Measurements from ENCODE around the gene GJD2. TPM values are rescaled to one million over a fixed set of nuclear protein-coding genes. Genes with fewer than 3 reads are reported as not detected.

Gene GJD2
- polyA plus RNA-seq, 3 donors: not detected

DNA sequence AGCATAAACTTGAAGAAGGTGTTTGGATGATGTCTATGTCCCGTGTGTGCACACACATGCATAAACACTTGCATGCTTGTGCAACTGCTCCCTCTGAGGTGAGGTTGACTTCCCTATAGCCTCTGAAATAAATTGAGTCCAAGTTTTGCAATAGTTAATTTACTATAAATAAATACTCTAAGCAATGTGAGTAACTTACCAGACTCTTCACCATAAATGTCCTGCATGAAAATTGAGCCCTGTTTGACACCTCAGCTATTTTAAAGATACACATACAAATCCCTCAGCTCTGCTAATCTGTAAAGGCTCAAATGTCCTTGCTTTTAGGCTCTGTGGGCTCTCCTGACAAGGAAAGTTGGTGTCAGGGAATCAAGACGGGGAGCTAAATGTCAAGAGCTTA lies 37.1 kb downstream of the GJD2 start:
- Histone ChIP-seq H4K20me1 (ENCODE audit: insufficient read depth, low read length) (no peaks in the 10 kb centered on the region), H3K4me1 (ENCODE audit: control insufficient read depth in 1 of 2, insufficient read depth in 2 of 2, low read length in 2 of 2) (no peaks in the 10 kb centered on the region), H3K36me3 (replicated peaks in 1 of 2; ENCODE audit: control insufficient read depth in 1 of 2, insufficient read depth in 2 of 2, low read length in 2 of 2) (no peaks in the 10 kb centered on the region), H2AFZ (ENCODE audit: insufficient read depth, low read depth, low read length, poor library complexity, severe bottlenecking) (no peak overlapping the region), H3K9me3 (replicated peaks in 1 of 2; ENCODE audit: control insufficient read depth in 1 of 2, insufficient read depth in 1 of 2, low read length in 2 of 2) (no peaks in the 10 kb centered on the region), H3K27me3 (ENCODE audit: control insufficient read depth in 2 of 2, insufficient read depth in 2 of 2, low read length in 2 of 2) (peaks cover 11 to 40% of the 10 kb centered on the region in 2 donors), H3K79me2 (ENCODE audit: insufficient read depth, low read length) (no peaks in the 10 kb centered on the region), H3K27ac (ENCODE audit: low read depth in 1 of 2, low read length in 2 of 2) (no peak overlapping the region), H3K9ac (ENCODE audit: insufficient read depth, low read length, poor library complexity, severe bottlenecking) (no peak overlapping the region), H3K4me3 (replicated peaks in 1 of 3; ENCODE audit: low read depth in 2 of 3, low read length in 3 of 3) (no peak overlapping the region), H3K4me2 (replicated peaks; ENCODE audit: extremely low read depth, low read length, poor library complexity, severe bottlenecking) (no peak overlapping the region)
- no peak for DNase-seq
- H3K36me3 Mint-ChIP-seq: no peaks in the 10 kb centered on the region
- no CpG with 5 or more reads among the region's 2 CpGs for WGBS (ENCODE audit: insufficient coverage)
- H3K4me3 Mint-ChIP-seq: no peak overlapping the region
- peaks cover 0 to 2% (median 0%) of the 10 kb centered on the region in 7 donors for H3K9me3 Mint-ChIP-seq
- TF ChIP-seq, protein P1, sequence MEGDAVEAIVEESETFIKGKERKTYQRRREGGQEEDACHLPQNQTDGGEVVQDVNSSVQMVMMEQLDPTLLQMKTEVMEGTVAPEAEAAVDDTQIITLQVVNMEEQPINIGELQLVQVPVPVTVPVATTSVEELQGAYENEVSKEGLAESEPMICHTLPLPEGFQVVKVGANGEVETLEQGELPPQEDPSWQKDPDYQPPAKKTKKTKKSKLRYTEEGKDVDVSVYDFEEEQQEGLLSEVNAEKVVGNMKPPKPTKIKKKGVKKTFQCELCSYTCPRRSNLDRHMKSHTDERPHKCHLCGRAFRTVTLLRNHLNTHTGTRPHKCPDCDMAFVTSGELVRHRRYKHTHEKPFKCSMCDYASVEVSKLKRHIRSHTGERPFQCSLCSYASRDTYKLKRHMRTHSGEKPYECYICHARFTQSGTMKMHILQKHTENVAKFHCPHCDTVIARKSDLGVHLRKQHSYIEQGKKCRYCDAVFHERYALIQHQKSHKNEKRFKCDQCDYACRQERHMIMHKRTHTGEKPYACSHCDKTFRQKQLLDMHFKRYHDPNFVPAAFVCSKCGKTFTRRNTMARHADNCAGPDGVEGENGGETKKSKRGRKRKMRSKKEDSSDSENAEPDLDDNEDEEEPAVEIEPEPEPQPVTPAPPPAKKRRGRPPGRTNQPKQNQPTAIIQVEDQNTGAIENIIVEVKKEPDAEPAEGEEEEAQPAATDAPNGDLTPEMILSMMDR (IDR thresholded peaks at IDR 0.05): no peak
- intact Hi-C loops (cut with micrococcal nuclease): no loop called here
- H3K27me3 Mint-ChIP-seq (ENCODE audit: low read depth in 3 of 3): peaks cover 15 to 35% (median 34%) of the 10 kb centered on the region in 3 donors
- no peak overlapping the region for H3K27ac Mint-ChIP-seq
- no peaks in the 10 kb centered on the region for H3K4me1 Mint-ChIP-seq

DNA sequence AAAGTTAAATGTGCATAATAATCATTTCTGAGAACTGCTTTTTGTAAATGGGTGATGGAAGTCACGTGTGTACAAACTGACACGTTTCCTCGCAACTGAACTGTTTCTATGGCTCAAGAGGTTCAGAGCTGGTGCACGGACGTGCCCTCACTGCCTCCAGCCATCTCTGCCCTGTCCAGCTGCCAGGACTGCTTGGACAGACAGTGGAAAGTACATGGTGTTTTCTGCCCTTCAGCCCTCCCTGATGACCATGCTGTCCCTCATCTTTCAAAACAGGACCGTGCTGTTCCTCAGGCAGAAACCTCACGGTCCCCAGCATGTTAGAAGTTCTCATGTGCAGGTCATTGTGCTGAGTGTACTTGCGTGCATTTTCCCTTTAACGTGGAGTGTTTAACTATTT lies 38.7 kb downstream of the GJD2 start:
- no peak overlapping the region for H3K4me3 Mint-ChIP-seq
- Histone ChIP-seq H2AFZ (ENCODE audit: insufficient read depth, low read depth, low read length, poor library complexity, severe bottlenecking) (no peak overlapping the region), H3K9me3 (replicated peaks in 1 of 2; ENCODE audit: control insufficient read depth in 1 of 2, insufficient read depth in 1 of 2, low read length in 2 of 2) (no peaks in the 10 kb centered on the region), H3K27ac (ENCODE audit: low read depth in 1 of 2, low read length in 2 of 2) (no peak overlapping the region), H3K79me2 (ENCODE audit: insufficient read depth, low read length) (no peaks in the 10 kb centered on the region), H3K4me2 (replicated peaks; ENCODE audit: extremely low read depth, low read length, poor library complexity, severe bottlenecking) (no peak overlapping the region), H3K4me1 (ENCODE audit: control insufficient read depth in 1 of 2, insufficient read depth in 2 of 2, low read length in 2 of 2) (no peaks in the 10 kb centered on the region), H3K27me3 (ENCODE audit: control insufficient read depth in 2 of 2, insufficient read depth in 2 of 2, low read length in 2 of 2) (peaks cover 6 to 25% of the 10 kb centered on the region in 2 donors), H4K20me1 (ENCODE audit: insufficient read depth, low read length) (no peaks in the 10 kb centered on the region), H3K4me3 (replicated peaks in 1 of 3; ENCODE audit: low read depth in 2 of 3, low read length in 3 of 3) (no peak overlapping the region), H3K9ac (ENCODE audit: insufficient read depth, low read length, poor library complexity, severe bottlenecking) (no peak overlapping the region), H3K36me3 (replicated peaks in 1 of 2; ENCODE audit: control insufficient read depth in 1 of 2, insufficient read depth in 2 of 2, low read length in 2 of 2) (no peaks in the 10 kb centered on the region)
- no peak overlapping the region for H3K27ac Mint-ChIP-seq
- DNase-seq: no peak
- no peaks in the 10 kb centered on the region for H3K36me3 Mint-ChIP-seq
- H3K27me3 Mint-ChIP-seq (ENCODE audit: low read depth in 3 of 3): peaks cover 7 to 23% (median 21%) of the 10 kb centered on the region in 3 donors
- H3K4me1 Mint-ChIP-seq: no peaks in the 10 kb centered on the region
- WGBS (ENCODE audit: insufficient coverage): 91% methylated on average over 8 of the region's 9 CpGs
- intact Hi-C loops (cut with micrococcal nuclease): no loop called here
- TF ChIP-seq, protein P1 (IDR thresholded peaks at IDR 0.05): no peak
- H3K9me3 Mint-ChIP-seq: no peaks in the 10 kb centered on the region

Measured in CD14-positive monocyte (primary cell).